ENCODE measurements around the gene AK4. TPM values are rescaled to one million over a fixed set of nuclear protein-coding genes. Genes with fewer than 3 reads are reported as not detected.

The AK4 gene
- total RNA-seq, 1 donor from 2014 or later = 24.7 TPM

DNA sequence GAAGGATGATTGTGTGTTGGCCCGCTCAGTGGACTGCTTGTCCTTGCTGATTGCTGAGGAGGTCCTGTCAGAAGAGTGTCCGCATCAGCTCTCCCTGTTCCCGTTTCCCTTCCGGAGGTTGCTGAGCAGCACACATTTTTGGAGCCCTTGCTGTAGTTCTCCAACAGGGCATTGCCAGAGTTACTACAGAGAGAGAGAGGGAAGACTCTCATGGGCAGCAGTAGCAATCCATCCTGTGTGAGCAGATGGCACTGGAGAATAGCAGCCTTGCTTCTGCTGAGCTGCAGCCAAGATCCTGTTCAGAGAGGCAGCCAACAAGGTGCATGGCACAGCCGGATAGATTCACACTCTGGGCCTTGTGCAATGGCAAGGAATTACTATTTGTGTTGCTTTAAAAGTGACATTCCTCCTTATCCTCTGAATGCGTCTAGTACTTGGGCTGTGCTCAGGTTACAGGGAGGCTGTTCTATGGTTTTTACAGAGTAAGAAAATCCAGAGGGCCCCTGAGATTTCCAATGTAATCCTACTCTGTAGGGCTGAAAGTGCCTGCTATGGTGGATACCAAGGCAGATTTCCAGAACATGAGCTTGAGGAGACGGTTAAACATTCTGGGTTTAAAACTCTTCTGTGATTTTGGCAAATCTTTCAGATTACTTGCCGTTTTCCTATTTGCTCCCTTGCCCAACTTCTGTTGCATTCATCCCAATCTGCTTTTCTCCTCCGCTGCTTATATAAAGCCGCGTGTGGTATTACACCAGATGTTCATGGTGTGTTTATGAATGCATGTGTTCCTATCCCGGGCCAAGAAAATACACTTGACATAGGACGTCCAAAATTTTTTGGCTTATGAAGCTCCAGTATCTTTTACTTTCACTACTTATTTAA is 27.4 kb downstream of the AK4 start:
- no peak for DNase-seq (ENCODE audit: extremely low read depth, low read depth, low spot score)

- no peak for DNase-seq (ENCODE audit: extremely low read depth, low read depth, low spot score)
Observed at GRCh38 chr1:65176056-65176450, 28.1 kb downstream of the AK4 start.

- no peak for DNase-seq (ENCODE audit: extremely low read depth, low read depth, low spot score)
Observed at GRCh38 chr1:65176591-65176990, 28.6 kb downstream of the AK4 start.

GRCh38 chr1:65177457-65177856 is 29.5 kb downstream of the AK4 start:
- no peak for DNase-seq (ENCODE audit: extremely low read depth, low read depth, low spot score)

- DNase-seq (ENCODE audit: extremely low read depth, low read depth, low spot score) = no peak
Observed at GRCh38 chr1:65178235-65178634, 30.2 kb downstream of the AK4 start.

DNA sequence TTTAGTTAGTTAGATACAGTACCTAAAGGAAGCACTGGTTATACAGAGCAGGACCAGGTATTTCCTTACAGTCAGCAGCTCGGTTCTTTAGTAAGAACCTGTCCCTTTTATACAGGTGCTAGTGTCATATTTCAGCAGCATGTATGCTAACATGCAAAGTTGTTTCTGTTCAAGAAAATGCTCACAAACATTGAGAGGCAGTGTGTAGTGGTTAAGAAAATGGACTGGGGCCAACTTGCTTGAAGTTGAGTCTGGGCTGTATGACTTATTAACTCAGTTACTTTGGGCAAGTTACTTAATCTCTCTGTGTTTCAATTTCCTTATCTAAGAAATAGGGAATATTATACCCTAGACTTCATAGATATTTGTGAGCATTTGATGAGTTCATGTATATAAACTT is 31.1 kb downstream of the AK4 start:
- DNase-seq (ENCODE audit: extremely low read depth, low read depth, low spot score) = no peak

- DNase-seq (ENCODE audit: extremely low read depth, low read depth, low spot score) = no peak
Observed at GRCh38 chr1:65180977-65181376, 33.0 kb downstream of the AK4 start.

DNA sequence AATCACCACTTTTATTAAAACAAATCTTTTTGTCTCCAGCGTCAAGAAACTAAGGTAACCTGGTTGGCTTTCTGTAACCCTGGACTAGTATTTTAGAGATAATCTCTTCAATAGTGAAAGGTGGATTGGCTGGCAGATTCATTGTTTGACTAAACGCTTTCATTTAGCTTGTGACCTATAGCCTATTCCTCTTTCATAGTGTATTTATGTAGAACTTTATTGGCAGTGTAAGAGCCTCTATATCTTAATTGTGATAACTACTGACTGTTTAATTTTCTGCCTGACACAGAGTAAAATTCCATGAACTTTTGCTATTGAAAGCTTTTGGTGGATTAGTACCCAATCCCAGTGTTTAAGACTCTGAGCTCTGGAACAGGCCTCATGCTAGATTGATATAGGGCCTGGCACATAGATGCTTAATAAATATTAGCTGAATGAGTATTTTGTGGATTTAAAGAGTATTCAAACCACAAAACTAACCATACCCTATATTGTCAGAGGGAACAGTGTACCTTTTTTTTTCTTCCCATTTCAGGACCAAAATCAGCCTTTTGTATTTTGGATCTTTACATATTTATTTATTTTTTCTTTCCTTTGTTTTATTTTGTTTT is 34.8 kb downstream of the AK4 start:
- DNase-seq (ENCODE audit: extremely low read depth, low read depth, low spot score) = no peak

DNA sequence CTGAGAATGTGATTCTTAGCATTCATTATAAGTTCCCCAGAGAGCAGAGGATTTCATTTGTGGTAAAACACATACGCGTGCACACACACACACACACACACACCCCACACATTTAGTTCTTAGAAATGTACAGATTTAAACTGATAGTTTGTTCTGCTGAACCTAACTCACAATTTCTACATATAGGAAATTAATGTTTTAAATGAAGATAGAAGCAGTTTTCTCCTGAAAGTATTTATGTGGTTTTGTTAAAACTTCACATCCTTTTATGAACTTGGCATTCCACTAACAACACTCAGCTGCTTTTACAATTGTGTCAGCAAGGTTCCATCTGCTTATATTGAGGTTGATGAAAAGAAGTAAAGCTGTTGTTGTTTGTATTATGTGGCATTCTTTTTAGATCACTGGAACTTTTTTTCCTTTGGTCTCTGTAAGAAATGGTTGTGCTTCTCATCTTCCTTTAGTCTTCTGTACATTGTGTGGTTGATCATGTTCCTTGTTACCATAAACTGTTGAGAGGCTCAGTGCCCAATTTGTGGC is 41.6 kb downstream of the AK4 start:
- no peak for DNase-seq (ENCODE audit: extremely low read depth, low read depth, low spot score)

GRCh38 chr1:65190229-65190628 is 42.2 kb downstream of the AK4 start:
- DNase-seq (ENCODE audit: extremely low read depth, low read depth, low spot score) = no peak

DNA sequence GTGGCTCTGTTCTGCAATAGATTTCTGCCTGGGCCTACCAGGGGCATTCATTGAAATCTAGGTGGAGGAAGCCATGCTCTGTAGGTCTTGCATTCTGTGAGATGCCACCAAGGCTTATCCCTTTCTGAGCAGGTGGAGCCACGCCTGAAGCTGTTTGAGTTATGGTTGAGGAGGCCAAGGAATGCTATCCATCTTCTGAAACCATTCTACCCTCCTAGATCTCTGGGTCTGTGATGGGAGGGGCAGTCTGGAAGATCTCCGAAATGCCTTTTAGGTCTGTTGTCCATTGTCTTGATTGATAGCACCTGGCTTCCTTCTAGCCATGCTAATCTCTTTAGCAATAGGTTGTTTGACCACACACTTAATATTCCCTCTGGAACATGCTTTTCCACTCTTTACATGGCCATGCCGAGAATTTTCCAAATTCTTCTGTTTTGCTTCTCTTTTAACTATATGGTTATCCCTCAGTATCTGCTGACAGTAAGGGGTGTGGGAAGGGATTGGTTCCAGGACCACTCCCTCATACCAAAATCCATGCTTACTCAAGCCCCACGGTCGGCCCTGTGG is 45.2 kb downstream of the AK4 start:
- DNase-seq (ENCODE audit: extremely low read depth, low read depth, low spot score) = no peak

GRCh38 chr1:65195495-65196417 is 47.8 kb downstream of the AK4 start:
- DNase-seq (ENCODE audit: extremely low read depth, low read depth, low spot score) = no peak

GRCh38 chr1:65196926-65197325 is 48.9 kb downstream of the AK4 start:
- DNase-seq (ENCODE audit: extremely low read depth, low read depth, low spot score) = no peak

DNA sequence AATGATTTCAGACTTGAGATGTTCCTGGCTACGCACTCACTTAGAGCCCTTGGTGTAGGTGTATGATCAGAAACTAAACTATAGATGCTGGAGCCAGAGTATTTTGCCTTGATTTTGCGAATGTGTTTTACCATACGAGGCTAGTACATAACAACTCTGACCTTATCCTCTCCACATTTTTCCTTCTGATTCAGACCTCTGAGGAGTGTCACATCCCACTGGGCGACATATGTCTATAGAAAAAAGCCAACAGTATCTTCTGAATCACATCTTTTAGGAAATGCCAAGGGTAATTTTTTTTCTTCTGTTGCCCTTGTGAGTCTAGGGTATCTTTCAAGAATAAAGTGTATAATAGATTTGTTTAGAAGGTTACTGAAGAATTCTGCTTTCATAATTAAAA is 49.6 kb downstream of the AK4 start:
- DNase-seq (ENCODE audit: extremely low read depth, low read depth, low spot score) = no peak

DNA sequence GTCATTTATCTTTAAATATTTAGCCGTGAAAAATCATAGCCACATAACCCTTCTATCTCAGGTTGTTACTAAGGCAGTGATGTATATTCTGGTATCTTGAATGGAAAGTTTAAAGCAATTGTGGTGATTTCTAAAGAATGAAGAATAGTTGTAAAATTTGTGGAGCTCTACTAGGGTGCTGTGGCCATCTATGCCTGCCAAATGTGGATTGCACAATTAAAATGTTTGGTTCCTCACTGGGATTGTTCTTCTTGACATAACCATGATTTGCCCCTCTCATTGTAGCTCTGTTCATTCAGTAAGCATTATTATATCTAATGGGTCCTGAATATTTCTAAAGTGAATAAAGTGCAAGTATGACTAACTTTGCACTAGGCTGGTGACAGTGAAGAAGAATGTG is 50.1 kb downstream of the AK4 start:
- no peak for DNase-seq (ENCODE audit: extremely low read depth, low read depth, low spot score)

DNA sequence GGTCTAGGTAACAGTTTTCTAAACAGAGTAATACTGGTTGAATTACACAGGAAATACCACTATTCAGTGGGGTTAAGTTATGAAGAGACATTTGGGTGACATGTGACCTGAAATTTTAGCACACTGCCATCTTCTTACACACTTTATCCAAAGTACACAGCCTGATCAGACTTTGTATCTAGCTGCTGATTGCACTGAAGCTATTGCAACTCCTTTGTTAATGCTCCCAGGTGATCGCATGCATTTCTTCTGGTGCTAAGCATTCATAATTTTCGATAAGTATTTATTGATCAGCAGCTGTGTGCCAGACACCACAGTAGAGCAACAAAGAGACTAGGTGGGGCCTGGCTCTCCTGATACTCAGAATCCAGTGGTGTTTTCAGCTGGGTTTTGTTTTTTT is 52.4 kb downstream of the AK4 start:
- DNase-seq (ENCODE audit: extremely low read depth, low read depth, low spot score) = no peak

- DNase-seq (ENCODE audit: extremely low read depth, low read depth, low spot score) = no peak
Observed at GRCh38 chr1:65206836-65207235, 58.8 kb downstream of the AK4 start.

DNA sequence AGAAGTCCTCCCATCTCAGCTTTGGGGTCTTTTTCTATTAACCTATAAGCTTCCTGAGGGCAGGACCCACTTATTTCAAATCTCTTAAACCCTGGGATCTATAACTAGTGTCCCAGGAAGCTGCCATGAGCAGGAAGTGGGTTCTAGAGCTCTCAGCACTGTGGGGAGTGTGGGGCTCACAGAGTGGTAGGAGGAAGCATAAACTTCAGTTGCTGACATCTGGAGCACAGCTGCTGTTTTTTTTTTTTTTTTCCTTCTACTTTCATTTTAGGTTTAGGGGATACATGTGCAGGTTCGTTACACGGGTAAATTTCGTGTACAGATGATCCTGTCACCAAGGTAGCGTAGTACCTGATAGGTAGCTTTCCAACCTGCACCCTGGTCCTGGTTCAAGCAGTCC is 59.3 kb downstream of the AK4 start:
- no peak for DNase-seq (ENCODE audit: extremely low read depth, low read depth, low spot score)

GRCh38 chr1:65208563-65208973 is 60.6 kb downstream of the AK4 start:
- DNase-seq (ENCODE audit: extremely low read depth, low read depth, low spot score) = no peak

DNA sequence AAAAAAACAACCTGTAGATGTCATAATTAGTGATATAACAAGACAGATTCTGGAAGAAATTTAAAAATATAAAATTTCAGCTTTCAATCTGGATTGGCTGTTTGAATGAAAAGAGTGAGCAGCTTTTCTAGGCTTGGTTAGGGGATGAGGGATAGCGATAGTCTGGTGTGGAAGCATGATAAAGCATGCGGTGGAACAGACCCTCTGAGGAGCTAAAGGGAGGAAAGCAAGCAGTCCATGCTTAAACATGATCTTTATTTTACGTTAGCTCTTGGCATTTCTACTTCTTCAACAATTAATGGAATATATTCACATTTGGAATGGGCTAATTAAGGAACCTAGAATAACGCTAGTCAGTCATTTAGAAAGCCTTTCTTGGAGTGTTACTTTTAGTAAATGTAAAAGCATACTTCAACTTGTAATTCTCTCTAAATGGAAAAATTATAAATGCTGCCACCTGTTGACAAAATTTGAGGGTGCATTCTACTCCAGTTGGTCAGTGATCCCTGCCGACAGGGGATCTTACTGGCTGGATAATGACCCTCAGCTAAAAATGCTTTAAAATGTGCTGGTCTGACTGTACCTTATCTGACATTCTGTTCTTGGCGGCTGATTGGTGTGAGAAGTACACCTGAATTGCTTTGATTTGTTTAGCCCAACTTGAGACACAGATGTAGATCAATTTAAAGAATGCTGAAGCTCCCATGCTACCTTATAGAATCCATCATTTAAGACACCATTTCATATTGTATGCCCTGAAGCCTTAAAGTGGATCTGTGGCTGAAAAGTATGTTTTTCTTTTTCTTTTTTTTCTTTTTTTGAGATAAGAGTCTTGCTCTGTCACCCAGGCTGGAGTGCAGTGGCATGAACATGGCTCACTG is 61.2 kb downstream of the AK4 start:
- peak; percentile 41 for DNase-seq (ENCODE audit: extremely low read depth, low read depth, low spot score)
